T-helper 22 cell (primary cell): ENCODE results near the gene COL19A1.
"Not testable (repeated sequence)": the region's sequence is repeated elsewhere in the genome, so short reads cannot be mapped to it uniquely, and the experiment has no call there.

ENCODE experiments used
- DNase-seq: peaks from one replicate; pipeline ENCODE4 v3.0.0-alpha.2; 2020; ENCODE audit warnings: low read depth

Gene COL19A1

DNA sequence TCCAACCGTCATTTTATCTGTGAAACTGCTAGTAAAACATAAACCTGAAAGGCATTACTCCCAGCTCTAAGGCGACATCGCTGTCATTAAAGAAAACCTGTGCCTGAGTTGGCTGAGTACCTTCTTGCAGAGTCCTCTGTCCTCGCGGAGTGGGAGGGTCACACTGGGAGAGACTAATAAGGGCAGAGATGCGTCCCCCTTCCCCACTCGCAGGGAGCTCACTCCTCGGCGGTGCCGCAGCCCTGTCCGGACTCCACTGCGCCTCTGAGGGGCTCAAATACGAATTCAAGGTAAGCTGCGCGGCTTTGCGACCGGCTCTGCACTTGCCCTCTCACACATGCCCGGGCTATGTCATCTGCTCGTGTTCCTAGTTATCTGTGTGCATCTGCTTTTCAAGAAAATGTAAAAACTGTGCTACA, at the start of gene COL19A1:
COL19A1 (plus strand) TSS at position 206 of the 419 bp plus-strand sequence. CDS start 13,012 bp downstream, outside the sequence.
- DNase-seq: no peak

DNA sequence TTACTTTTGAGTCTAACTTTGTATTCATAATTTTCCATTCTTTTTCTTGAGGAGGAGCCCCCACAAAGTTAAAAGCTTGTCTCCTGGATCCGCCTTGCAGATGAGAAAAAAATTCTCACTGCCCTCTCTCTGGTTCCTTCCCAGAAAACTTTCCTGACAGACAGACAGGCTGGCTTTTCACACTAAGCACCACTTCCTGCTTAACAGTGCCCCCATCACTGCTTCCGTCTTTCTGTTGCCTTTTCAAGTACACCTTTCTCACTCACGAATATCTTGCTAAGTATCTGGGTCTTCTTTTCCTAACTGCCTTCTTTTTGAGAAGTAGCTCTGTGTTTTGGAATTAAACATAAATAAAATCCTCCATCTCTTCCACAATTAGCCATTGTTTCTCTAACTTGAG, 49.8 kb upstream of the COL19A1 start:
- no peak for DNase-seq

DNA sequence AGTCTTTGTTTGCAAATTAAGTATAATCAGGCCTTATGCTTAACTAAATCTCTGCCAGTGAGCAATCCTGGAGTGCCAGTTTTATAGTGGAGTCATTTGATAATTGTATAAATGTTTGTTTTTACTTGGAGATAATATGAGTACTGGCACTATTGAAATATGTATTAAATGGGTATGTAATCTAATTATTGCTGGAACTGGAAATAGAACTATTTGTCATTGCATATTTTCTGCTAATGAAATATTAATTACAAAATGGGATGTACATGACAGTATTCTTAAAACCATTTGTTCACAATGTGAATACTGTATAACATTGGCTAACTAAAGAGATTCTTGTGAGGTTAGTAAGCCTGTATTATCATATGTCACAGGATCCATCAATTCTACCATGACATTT, 49.0 kb upstream of the COL19A1 start:
- DNase-seq: no peak

DNA sequence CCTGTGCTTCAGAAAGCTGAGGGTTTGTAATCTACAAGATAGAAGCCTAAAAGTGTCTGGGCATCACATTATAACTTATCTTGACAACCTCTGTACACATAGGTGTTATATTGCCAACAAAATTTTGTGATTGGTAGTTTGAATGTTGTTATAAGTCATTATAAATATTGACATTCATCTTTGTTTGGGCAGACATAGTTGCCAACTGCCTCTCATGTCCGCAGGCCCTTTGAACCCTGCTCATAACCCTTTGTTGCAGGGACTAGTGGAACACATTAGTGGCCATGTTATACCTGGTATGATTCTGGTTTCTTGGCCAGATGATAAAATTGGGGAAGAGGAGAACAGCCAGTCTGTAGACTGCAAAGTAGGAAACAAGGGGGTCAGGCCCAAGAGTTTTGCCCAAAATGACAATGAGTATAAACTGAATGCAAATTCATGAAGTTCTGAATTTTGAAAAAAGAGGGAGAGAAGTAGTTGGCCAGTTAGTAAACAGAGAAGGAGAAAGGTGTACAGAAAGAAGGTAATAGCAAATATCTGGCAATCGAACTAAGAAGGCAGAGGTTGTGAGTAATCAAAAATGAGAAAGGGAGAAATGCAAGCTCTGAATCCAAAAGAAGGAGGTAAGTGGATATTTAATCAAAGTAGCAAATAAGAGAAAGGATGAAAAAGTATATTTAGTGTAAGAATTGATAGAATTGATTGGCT, 48.0 kb upstream of the COL19A1 start:
- no peak for DNase-seq

DNA sequence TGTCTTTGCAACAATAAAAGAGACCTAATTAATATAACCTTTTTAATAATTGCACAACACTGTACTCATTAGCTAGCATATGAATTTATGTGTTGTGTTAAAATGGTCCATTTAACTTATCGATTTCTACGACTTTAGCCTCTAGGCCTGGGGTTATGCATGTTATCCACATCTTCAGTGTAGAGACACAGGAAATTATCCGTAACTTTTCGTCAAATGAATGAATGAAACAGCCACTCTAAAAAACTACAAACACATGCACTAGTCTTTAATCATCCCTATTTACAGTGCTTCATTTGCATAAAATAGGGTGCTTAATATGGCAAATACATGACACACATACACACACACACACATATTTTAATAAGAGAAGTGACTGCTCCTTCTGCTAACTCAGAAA, 47.2 kb upstream of the COL19A1 start:
- no peak for DNase-seq

DNA sequence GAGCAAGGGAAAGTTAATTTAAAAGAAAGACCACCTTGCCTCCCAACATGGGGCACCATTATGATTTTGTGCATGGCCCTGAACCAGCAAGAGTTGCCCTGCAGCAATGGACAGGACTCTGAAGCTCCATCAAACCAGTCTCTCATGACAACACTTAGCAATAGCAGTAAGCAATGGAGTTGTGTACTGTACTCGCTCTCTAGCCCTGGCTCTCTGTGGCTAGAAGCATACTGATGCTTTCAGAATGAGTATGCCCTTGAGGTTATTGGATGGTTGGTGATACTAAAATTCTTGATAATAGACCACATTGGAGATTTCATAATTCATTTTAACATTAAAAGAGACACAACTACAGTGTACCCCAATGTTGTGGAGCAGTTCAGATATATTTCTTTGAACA, 46.3 kb upstream of the COL19A1 start:
- DNase-seq: no peak

DNA sequence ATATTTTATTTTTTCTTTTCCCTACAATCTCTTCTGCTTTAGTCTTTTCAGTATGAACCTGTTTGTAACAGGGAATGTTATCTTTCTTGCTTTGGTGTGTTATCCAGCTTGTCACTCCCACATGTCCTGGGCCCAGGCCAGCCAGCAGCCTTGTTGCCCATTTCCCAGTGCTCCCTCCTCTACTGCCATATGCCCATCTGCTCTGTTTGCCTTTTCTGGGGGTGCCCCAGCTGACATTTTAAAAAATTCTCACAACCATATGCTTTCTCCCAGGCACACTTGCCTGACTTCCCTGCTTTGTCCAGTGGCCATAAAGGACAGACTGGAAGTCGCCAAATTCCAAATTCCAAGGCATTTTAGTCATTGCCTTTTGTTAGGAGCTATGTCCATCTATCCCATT, 45.9 kb upstream of the COL19A1 start:
- no peak for DNase-seq

DNA sequence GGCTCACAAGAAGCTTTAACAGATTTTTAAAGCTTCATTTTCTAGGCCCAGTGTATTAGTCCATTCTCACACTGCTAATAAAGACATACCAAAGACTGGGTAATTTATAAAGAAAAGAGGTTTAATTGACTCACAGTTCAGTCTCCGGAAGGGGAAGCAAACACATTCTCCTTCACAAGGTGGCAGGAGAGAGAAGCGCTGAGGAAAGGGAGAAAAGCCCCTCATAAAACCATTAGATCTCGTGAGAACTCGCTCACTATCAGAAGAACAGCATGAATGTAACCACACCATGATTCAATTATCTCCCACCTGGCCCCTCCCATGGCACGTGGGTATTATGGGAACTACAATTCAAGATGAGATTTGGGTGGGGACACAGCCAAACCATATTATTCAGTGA, 42.0 kb upstream of the COL19A1 start:
- not testable (repeated sequence) for DNase-seq

DNA sequence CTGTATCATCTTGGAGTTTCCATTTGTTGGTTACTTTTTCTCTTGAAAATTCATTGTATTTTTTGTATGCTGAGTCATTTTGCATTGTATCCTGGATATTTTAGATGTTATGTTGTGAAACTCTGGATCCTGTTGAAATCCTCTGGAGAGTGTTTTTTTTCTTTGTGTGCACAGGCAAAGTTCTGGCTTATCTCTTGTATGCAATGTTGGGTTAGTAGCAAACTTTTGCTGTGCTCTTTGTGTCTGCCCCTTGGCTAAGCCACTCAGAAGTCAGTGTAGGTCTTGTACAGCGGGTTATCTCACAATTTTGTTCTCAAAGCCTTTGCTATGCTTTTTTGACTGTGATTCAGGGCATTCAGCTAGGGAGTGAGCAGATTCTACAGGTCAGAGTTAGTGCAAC, 40.5 kb upstream of the COL19A1 start:
- DNase-seq: no peak

DNA sequence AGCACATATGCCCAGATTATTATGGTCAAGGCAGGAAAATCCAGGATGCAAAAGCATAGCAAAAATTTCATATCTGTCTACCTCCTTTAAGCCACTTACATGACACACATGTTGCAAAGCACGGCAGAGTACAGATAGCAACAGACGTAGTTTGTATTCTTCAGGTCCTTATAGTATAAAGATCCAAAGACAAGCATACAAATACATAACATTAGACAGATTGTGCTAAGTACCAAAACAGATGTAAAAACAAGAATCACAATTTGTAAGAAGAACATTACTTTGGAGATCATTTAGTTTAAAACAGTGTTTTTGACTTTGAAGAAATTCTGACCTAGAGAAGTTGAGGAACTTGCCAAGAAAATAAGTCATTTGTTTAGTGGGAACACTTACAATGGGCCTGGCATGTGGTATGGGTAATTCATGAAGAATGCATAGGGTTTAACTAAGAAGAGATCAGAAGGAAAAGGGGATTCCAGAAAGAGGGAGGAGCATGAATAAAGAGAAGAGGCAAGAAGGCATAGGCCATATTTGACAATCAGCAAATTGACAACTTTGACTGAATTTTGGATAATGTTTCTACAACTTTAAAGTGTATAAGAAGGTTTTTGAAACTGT, 39.0 kb upstream of the COL19A1 start:
- DNase-seq: no peak

DNA sequence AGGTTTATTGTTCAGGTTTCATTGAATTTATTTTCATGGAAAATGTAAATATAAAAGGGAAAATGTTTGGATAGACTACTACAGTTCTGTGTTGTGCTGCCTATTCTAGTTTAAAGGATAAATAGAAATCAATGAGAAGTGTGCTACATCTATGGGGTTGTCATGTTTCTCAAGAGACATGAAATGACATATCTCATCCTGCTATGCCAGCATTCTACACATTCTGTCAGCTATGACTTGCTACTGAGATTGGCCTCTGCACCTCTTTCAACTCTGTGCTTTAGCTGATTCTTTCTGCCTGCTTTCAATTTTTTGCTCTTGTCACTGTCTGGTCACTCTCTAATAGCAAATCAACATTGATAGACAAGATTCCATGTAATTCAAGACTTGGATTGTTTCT, 33.8 kb upstream of the COL19A1 start:
- DNase-seq: no peak

DNA sequence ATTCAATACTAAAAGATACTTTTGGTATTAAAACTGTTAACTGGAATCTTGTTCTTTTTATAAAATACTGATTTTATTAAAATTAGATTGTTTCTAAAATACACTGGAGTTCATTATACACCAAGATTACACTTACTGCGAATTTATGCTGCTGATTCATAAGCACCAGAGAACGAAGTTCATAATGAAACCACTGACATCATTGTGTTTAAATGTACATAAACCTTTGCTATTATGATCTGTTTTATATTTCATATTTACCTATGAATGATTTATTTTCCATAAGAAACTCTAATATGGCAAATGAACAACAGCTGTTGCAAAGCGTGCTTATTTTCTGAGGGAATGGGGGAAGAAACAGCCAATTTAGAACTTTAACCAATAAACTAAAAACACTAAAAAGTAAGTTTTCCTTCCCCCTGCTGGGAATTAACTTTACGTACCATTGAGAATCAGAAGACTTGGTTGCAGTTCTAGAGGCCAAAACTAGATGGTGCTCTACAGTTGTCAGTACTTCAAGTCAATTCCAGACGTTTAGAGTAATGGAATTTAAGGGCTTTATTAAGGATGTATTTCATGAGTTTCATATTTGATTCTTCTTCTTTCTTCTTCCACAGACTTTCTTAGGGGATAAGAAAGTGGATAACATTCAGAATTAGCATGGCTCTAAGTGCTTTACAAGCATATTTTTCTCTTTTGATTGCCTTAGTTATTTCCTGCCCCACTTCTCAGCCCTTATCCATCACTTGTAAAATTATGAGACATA, 30.8 kb upstream of the COL19A1 start:
- no peak for DNase-seq

DNA sequence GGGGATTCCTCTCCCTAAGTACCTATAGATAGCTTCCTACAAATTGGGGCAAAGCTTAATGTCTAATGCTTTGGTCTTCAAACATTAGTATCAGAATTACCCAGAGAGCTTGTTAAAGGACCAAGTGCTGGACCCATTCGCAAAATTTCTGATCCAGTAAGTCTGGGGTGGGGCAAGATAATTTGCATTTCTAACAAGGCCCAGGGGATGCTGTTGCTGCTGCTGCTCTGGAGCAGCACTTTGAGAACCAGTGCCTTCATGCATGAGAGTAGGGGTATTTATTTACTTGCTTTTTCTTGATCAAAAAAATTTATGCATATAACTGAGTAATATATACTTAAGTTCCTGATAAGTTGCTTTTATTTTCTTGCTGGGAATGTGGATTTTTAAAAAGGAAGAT, 24.5 kb upstream of the COL19A1 start:
- DNase-seq: no peak

DNA sequence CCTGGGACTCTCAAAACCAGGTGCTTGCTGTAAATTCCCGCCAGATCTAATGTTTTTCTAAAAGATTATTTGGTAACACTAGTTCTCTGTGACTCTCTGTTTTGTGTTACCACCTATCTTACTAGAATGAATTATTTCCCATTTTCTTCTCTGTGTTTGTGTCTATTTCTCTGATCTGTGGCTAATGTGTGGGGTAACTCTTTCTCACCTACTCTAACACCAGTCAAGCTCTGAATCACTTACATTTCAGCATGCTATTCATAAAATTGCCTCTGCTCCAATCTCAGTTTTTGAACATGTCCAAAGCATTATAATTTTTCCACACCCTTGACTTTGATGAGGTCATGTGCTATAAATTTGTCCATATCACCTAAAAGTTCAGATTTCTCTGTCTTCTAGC, 23.2 kb upstream of the COL19A1 start:
- no peak for DNase-seq

DNA sequence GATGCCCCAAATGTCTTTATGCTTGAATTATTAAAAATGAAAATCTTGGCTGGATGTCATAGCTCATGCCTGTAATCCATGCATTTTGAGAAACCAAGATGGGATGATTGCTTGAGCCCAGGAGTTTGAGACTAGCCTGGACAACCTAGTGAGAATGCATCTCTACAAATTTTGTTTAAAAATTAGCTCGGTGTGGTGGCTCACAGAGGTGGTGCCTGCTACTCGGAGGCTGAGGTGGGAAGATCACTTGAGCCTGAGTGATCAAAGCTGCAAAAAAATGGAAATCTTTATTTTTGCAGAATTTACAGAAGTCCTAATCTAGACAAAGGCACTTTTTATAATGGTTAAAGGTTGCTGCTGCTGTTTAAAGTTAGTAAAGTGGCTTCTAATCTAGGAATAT, 20.0 kb upstream of the COL19A1 start:
- no peak for DNase-seq

DNA sequence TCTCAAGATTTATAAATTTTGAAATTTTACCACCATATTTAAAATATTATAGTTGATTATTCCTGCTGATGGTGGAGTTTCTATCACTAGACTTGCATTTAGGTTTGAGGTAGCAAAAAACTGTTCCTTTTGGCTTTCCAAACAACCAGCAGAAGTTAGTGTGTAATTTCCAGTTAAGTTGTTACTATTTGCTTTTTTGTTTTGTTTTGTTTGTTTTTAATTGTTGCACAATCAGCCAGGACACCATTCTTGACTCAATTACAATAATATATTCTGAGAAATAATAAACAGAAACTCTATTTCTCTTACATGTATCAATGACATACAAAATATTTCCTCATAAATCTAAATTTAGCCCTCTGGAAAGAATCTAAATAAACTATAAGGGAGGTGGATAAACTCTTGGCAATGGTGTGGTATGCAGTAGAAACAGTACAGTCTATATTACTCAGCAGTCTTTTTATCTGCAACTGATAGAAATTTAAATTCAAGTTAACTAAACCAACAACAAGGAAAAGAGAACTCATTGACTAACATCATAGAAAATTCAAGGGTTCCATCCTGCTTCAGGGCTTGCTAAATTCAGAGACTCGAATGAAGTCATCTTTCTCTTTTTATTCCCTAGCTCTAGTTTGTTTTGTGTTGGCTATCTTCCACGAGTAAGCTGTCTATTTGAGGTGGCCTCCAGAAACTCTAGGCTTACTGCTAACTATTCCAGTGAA, 19.4 kb upstream of the COL19A1 start:
- no peak for DNase-seq

DNA sequence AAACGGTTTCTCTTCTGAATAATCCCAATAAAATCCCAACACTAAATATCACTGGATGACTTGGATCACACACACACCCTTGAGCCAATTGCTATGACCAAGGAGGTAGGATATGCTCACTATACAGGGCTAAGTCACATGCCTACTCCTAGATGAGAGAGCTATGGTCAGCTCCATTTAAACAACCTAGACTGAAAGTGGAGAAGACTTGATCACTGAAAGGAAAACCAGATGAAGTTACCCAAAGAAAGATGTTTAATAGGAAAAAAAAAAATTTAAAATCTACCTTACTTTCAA, 18.9 kb upstream of the COL19A1 start:
- DNase-seq: no peak

DNA sequence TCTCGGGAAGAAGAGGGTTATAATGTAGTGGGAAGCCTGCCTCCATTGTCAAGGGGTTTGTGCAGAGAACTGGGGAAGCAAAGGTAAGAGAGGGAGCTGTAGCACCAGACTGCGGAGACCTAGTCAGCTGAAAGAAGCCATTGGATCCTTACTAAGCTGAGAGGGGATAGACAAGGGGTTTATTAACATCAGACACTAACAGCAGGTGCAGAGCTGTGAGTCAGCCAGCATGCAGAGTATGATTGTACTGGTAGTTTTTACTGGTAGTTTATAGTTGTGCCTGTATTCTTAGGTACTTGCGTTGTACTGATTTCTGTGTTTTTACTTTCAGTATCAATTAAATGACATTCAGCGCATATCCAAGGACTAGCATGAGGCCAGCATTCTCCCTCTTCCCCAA, 17.8 kb upstream of the COL19A1 start:
- DNase-seq: no peak

DNA sequence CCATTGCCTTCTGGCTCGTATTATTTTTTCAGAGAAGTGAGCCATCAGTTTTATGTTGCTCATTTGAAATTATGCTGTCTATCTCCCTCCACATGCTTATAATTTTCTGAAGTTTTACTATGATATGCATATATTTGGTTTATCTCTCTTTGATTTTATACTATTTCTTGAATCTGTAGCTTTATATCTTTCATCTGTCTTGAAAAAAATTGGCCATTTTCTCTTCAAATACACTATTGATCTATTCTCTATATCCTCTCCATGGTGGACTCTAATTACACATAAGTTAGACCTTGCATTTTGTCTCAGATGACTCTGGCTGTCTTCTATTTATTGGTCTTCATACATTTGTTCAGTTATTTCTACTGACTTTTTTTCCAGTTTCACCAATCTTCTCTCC, 13.7 kb upstream of the COL19A1 start:
- DNase-seq: no peak

DNA sequence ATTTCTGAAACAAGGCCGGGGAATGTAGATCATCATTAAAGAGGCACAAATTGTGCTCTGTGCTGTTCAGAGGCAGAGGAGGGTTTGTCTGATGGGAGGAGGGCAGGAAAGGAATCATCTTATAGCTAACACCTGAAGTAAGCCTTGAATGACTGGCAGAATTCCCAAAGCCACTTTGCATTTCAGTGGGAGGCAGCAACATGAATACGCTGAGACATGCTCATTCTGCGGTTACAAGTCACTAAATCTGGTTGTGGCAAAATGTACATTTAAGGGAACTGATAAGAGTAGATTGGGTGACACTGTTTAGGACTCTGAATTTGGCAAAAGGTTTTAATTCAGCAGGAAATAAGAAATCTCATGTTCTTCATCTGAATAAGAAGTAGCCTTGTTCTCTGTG, 4.4 kb upstream of the COL19A1 start:
- DNase-seq: no peak

DNA sequence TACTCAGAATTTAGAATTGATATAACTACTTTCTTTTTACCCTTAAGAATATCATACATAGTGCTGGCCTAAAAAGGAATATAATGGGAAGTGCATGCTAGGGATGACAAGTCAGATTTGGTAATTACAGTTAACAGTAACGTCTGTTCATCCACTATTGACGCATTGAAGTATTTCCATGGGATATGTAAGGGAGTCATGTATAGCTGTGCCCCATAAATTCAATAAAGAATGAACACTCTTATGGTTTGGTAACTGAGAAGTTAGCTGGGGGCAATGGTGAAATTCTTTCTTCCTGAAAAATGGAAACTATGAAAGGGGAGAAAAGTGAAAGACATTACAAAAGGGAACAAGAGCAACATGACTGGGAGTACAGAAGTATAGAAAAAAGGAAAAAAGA, 2.6 kb upstream of the COL19A1 start:
- DNase-seq: no peak

DNA sequence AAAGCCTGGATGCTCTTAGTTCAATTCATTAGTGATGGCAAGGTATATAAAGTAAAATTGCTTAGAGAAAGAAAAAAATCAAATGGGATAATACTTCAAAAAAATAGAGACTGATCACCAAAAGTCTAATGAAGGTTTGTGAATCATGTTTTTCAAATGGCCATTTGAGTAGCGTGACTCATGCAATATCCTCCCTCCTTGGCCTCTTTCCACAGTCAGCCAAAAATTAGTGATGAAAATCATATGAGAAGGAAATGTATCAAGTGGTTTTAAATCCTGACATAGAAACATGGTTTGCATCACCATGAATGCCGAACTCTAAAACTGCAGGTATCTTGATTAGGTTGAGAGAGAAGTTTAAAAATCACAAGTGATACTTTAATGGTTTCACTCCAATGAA, 1.2 kb upstream of the COL19A1 start:
- no peak for DNase-seq
